GM12874 (cell line): ENCODE measurements around the gene SCN9A.

ENCODE experiments used
- TF ChIP-seq, protein P1 (sequence below): IDR thresholded peaks from 2 replicates; pipeline ENCODE4 v1.5.1; 2011; ENCODE audit warnings: low read depth, mild to moderate bottlenecking, control low read depth, low read length, moderate library complexity; ENCODE audit not compliant: insufficient read depth

Gene SCN9A

DNA sequence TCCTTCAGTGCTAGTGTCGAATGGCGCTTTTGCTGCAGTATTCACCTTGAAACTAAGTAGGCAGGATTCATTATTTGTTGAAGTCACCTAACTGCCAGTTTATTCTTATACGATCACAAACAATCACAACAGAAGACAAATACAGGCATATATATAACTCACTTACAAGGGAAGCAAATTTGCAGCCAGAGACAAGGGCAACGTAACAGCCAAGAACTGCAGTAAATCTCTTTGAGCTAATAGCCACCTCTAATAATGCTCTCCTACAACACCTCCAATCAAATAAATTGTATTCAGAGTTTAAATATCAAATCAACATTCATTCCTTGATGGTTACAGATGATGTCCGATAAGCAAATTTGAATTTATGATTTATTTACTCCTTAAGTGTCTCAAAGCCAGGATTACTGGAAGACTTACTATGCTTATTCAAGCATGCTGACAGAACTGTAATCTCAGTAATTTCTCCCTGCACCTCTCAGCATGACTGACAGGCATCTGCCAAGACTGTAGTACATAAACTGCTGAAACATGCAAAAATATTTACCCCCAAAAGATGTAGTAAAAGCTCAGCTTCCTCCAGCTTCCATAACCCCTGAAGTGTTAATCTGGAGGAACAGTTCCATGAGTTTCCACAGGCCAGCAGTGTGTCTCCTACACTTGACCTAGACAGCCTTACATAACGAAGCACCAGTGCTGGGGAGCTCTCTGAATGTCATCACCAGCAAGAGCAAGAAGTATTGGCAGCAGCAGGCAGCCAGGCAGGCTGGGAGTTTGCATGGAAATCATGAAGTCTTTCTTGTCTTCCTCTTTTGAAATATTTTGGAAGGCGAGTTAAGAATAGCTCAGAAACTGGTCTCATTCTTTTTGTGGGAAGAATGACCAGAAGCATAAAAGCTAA is 227.0 kb downstream of the SCN9A start:
- TF ChIP-seq, protein P1, sequence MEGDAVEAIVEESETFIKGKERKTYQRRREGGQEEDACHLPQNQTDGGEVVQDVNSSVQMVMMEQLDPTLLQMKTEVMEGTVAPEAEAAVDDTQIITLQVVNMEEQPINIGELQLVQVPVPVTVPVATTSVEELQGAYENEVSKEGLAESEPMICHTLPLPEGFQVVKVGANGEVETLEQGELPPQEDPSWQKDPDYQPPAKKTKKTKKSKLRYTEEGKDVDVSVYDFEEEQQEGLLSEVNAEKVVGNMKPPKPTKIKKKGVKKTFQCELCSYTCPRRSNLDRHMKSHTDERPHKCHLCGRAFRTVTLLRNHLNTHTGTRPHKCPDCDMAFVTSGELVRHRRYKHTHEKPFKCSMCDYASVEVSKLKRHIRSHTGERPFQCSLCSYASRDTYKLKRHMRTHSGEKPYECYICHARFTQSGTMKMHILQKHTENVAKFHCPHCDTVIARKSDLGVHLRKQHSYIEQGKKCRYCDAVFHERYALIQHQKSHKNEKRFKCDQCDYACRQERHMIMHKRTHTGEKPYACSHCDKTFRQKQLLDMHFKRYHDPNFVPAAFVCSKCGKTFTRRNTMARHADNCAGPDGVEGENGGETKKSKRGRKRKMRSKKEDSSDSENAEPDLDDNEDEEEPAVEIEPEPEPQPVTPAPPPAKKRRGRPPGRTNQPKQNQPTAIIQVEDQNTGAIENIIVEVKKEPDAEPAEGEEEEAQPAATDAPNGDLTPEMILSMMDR = no peak

DNA sequence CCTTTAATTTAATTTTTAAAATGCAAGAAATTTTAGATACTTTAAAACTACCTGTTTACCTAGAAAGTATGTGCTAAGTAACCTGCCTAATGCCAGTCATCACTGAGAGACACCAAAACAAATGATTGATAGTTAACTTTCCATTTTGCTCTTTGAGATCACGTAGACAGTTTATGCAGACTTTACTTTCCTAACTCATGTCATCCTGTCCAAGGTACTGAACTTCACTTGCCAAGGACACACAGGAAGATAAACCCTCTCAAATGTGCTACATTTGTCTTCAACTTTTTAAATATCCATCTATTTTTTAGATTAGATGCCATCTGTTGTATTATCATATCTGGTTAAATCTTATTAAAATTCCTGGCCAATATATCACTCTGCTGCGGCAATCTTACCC is 227.9 kb downstream of the SCN9A start:
- TF ChIP-seq, protein P1 = no peak
